Mononuclear cell (primary cell): ENCODE measurements around the gene RBFOX2. TPM values are rescaled to one million over a fixed set of nuclear protein-coding genes. Genes with fewer than 3 reads are reported as not detected.
"Not testable (repeated sequence)": the region's sequence is repeated elsewhere in the genome, so short reads cannot be mapped to it uniquely, and the experiment has no call there.

ENCODE experiments used
- H3K27me3 ChIP-seq: 2 replicates; pipeline ENCODE4 v1.6.0; 2011; ENCODE audit warnings: low read length, control low read depth; ENCODE audit not compliant: insufficient read depth
- H3K4me1 ChIP-seq: 2 replicates; pipeline ENCODE4 v1.5.1; 2011; ENCODE audit warnings: mild to moderate bottlenecking, low read length, control low read depth; ENCODE audit not compliant: insufficient read depth
- H3K4me3 ChIP-seq: 2 replicates; pipeline ENCODE4 v1.5.1; 2011; ENCODE audit warnings: mild to moderate bottlenecking, low read length, moderate library complexity
- H3K9me3 ChIP-seq: 2 replicates; pipeline ENCODE4 v1.5.1; 2011; ENCODE audit warnings: low read depth, mild to moderate bottlenecking, control low read depth, low read length
- total RNA-seq: library from RNA; depleted of rRNA; stranded (reverse); fragments of >200 nt; gene quantifications from one replicate; pipeline ENCODE4 v1.2.3, GENCODE V29; 2012

Gene RBFOX2
- total RNA-seq, 1 donor = 0.42 TPM

- Histone ChIP-seq H3K27me3 (peaks cover 28% of the 10 kb centered on the region), H3K4me3 (no peak overlapping the region), H3K9me3 (no peaks in the 10 kb centered on the region), H3K4me1 (peaks cover 5% of the 10 kb centered on the region)
Measured at GRCh38 chr22:36022697-36023096, 5.9 kb downstream of the RBFOX2 start.

DNA sequence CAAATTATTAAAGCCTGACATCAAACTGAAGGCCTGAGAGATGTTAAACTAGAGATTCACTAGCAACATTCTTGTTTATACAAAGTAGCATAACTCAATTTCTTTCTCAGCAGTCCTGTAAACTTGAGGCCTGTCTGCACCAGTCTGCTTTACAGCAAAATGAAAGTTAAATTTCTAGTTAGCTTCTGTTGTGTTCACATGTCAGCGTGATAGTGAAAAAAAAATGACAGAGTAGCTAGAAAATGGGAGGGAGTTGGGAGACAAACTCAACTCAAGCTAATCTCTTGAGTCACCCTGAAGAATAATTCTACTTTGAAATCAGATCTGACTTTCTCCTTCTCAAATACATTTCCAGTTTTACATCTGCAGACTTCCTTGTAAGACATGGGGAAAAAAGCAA is 6.5 kb downstream of the RBFOX2 start:
- H3K4me1 ChIP-seq = peaks cover 3% of the 10 kb centered on the region
- H3K4me3 ChIP-seq = no peak overlapping the region
- H3K27me3 ChIP-seq = peaks cover 23% of the 10 kb centered on the region
- no peaks in the 10 kb centered on the region for H3K9me3 ChIP-seq

DNA sequence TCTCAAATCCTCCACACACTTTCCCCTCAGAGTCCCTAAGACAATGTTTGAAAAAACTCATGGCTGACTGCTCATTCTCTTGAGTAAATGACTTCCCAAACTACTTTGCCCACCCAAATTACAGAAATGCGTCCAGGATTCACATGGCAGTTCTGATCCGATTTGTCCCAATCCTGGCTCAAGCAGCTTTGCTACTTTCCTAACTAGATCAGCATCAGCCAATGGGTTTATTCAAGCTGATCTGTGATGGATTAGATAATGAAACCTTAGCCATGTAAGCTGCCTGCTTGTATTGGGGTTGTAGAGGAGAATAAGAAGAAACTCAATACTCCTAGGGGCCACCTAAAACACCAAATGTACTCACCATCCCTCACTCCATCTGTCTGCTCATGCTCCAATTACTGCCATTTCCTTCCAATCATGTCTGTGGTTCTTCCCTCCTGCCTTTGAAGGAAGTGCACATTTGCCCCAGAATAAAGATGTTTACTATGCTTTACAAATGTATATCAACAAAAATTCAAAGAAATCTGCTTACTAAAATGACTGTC is 6.9 kb downstream of the RBFOX2 start:
- H3K4me1 ChIP-seq = peaks cover 3% of the 10 kb centered on the region
- H3K4me3 ChIP-seq = no peak overlapping the region
- peaks cover 18% of the 10 kb centered on the region for H3K27me3 ChIP-seq
- no peaks in the 10 kb centered on the region for H3K9me3 ChIP-seq

- not testable (repeated sequence) for H3K4me1 ChIP-seq, H3K9me3 ChIP-seq, H3K4me3 ChIP-seq
- peaks cover 17% of the 10 kb centered on the region for H3K27me3 ChIP-seq
Measured at GRCh38 chr22:36020865-36021264, 7.8 kb downstream of the RBFOX2 start.

DNA sequence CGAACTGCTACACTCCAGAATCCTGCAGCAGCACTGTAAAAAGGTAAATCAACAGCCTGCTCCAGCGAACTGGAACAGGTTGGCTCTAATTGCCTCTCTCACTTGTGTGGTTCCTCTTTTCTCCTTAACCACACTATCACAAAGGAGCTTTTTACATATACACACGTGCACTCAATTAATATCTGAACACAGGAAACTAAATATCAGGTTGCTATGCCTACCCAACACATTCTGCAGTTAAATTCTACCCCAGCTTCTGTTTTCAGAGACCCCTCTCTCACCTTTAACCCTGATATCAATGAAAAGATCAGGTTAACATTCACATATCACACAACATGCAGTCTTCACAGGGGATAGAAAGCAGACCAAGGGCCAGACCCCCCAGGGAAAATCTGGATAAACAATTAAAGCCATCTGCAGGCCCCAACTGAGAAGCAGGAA is 11.0 kb downstream of the RBFOX2 start:
- H3K9me3 ChIP-seq = no peaks in the 10 kb centered on the region
- H3K4me3 ChIP-seq = no peak overlapping the region
- peaks cover 26% of the 10 kb centered on the region for H3K27me3 ChIP-seq
- peaks cover 3% of the 10 kb centered on the region for H3K4me1 ChIP-seq

GRCh38 chr22:36016684-36017083 is 11.9 kb downstream of the RBFOX2 start:
- no peaks in the 10 kb centered on the region for H3K9me3 ChIP-seq
- H3K27me3 ChIP-seq = peaks cover 26% of the 10 kb centered on the region
- peaks cover 3% of the 10 kb centered on the region for H3K4me1 ChIP-seq
- H3K4me3 ChIP-seq = no peak overlapping the region

- Histone ChIP-seq H3K4me3 (no peak overlapping the region), H3K4me1 (peaks cover 3% of the 10 kb centered on the region), H3K9me3 (no peaks in the 10 kb centered on the region), H3K27me3 (peaks cover 26% of the 10 kb centered on the region)
Measured at GRCh38 chr22:36015811-36016529, 12.7 kb downstream of the RBFOX2 start.

- Histone ChIP-seq H3K4me1 (peaks cover 3% of the 10 kb centered on the region), H3K27me3 (peaks cover 26% of the 10 kb centered on the region), H3K9me3 (no peaks in the 10 kb centered on the region), H3K4me3 (no peak overlapping the region)
Measured at GRCh38 chr22:36015155-36015810, 13.3 kb downstream of the RBFOX2 start.

DNA sequence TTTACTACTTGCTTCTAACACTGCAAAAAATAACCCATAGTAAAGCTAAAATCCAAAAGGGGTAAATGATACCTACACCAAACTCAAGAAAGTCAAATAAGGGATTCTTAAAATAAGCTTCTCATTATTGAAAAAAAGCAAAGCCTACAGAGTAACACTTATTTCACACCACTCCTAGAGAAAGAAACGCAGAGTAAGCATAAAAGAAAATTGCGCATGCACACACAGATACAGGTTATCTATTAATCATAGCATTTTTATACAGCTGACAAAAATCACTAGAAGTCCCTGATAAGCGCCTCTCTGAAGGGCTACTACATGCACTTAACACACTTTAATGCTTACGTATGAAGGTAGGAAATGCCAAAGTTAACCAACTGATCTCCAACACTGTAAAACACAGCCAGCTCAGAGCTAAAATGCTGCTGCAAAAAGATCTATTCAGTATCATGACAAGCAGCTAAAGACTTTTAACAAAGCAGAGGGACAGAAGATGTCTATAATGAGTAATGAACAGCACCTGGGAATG is 14.0 kb downstream of the RBFOX2 start:
- no peak overlapping the region for H3K4me3 ChIP-seq
- H3K27me3 ChIP-seq = peaks cover 26% of the 10 kb centered on the region
- peaks cover 3% of the 10 kb centered on the region for H3K4me1 ChIP-seq
- no peaks in the 10 kb centered on the region for H3K9me3 ChIP-seq

- no peaks in the 10 kb centered on the region for H3K9me3 ChIP-seq
- H3K27me3 ChIP-seq = peaks cover 19% of the 10 kb centered on the region
- H3K4me3 ChIP-seq = no peak overlapping the region
- H3K4me1 ChIP-seq = no peaks in the 10 kb centered on the region
Measured at GRCh38 chr22:36012332-36012731, 16.3 kb downstream of the RBFOX2 start.

GRCh38 chr22:36010882-36011281 is 17.7 kb downstream of the RBFOX2 start:
- peaks cover 18% of the 10 kb centered on the region for H3K27me3 ChIP-seq
- H3K4me1 ChIP-seq = no peaks in the 10 kb centered on the region
- H3K9me3 ChIP-seq = no peaks in the 10 kb centered on the region
- no peak overlapping the region for H3K4me3 ChIP-seq

DNA sequence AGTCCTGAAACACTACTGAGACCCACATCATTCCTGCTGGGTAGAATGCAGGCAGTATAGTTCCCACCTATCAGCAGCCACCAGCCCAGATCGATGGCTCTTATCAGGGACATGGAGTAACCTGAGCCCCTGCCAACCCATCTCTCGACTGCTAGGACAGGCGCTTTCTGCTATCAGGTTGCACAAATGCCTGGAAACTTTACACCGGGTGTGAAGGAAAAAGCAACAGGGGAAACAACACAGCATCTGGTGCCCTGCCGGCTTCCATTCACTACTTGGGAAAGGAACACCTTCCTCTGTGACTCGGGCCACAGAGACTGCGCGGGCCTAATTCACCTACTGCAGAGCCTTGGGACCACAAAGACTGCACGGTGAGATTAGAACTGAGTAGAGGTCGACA is 18.5 kb downstream of the RBFOX2 start:
- Histone ChIP-seq H3K27me3 (peaks cover 10% of the 10 kb centered on the region), H3K9me3 (no peaks in the 10 kb centered on the region), H3K4me3 (no peak overlapping the region), H3K4me1 (no peaks in the 10 kb centered on the region)

DNA sequence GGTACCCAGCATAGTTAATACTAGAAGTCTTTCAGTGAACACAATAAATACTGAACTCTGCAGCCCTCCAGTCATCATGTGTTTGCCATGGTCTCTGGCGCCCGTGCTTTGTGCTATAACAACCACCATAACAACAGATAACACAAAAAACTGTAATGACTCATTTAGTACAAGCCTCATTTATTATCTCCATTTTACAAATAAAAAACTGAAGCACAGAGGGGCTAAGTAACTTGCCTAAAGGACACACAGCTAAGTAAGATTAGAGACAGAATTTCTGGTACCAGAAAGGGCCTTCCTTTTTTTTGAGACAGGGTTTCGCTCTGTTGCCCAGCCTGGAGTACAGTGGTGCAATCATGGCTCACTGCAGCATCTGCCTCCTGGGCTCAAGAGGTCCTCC is 19.5 kb downstream of the RBFOX2 start:
- Histone ChIP-seq H3K4me1 (no peaks in the 10 kb centered on the region), H3K9me3 (no peaks in the 10 kb centered on the region), H3K4me3 (no peak overlapping the region), H3K27me3 (peaks cover 4% of the 10 kb centered on the region)

DNA sequence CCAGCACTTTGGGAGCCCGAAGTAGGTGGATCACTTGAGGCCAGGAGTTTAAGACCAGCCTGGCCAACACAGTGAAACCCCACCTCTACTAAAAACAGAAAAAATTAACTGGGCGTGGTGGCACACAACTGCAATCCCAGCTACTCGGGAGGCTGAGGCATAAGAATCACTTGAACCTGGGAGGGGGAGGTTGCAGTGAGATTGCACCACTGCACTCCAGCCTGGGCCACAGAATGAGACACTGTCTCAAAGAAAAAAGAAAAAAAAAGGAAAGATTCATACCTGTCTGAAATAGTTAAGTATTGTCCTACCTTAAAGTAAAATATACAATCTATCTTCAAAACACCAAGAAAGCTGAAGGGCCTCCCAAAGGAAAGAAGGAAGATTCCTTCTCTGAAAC is 20.1 kb downstream of the RBFOX2 start:
- Histone ChIP-seq H3K4me1 (no peaks in the 10 kb centered on the region), H3K9me3 (no peaks in the 10 kb centered on the region), H3K27me3 (peaks cover 4% of the 10 kb centered on the region), H3K4me3 (no peak overlapping the region)

DNA sequence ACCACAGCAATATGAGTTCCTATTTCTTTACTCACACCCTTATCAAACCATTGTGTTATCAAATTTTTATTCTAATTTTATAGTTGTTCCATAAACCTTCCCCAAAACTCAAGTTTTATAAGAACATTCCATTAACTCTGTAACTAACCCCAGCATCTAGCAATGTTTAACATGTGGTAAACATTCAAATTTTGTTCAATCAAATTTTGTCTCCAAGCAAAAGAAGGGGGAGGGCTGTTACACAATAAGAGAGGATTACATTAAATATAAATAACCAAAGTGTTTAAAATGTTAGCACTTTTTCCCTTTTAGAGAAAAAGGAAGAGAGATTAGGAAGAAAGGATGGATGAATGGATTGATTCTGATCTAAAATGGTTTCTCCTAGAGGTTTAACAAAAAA is 20.5 kb downstream of the RBFOX2 start:
- H3K4me1 ChIP-seq = no peaks in the 10 kb centered on the region
- peaks cover 4% of the 10 kb centered on the region for H3K27me3 ChIP-seq
- no peak overlapping the region for H3K4me3 ChIP-seq
- no peaks in the 10 kb centered on the region for H3K9me3 ChIP-seq
